KMS-11 (cell line): ENCODE results near the gene PCDH11Y.
"Not testable (repeated sequence)": the region's sequence is repeated elsewhere in the genome, so short reads cannot be mapped to it uniquely, and the experiment has no call there.

Experiments
- H2AFZ ChIP-seq: fragments of 200-600 bp; sonication (generic); 2 replicates; pipeline ENCODE4 v1.6.1; 2016; ENCODE audit warnings: antibody characterized with exemption, mixed run types, low read depth
- H3K27ac ChIP-seq: fragments of 200-600 bp; sonication (generic); 2 replicates; pipeline ENCODE4 v1.6.1; 2016; ENCODE audit warnings: mild to moderate bottlenecking, mixed run types
- H3K27me3 ChIP-seq: fragments of 200-600 bp; sonication (generic); 2 replicates; pipeline ENCODE4 v1.6.1; 2017; ENCODE audit warnings: mild to moderate bottlenecking, low read depth, mixed run types, moderate library complexity; ENCODE audit not compliant: insufficient read depth
- H3K36me3 ChIP-seq: fragments of 200-600 bp; sonication (generic); 2 replicates; pipeline ENCODE4 v1.6.1; 2017; ENCODE audit warnings: mild to moderate bottlenecking, mixed run types; ENCODE audit not compliant: insufficient read depth
- H3K4me1 ChIP-seq: fragments of 200-600 bp; sonication (generic); 2 replicates; pipeline ENCODE4 v1.6.1; 2016; ENCODE audit warnings: mild to moderate bottlenecking, low read depth, mixed run types; ENCODE audit not compliant: poor library complexity, severe bottlenecking
- H3K4me2 ChIP-seq: fragments of 200-600 bp; sonication (generic); 2 replicates; pipeline ENCODE4 v1.7.0; 2016; ENCODE audit warnings: mild to moderate bottlenecking, mixed run types
- H3K4me3 ChIP-seq: fragments of 200-600 bp; sonication (generic); IDR thresholded peaks from 2 replicates; pipeline ENCODE4 v1.6.1; 2017; ENCODE audit warnings: low read depth, low read length, mixed read lengths; ENCODE audit not compliant: insufficient read depth
- H3K79me2 ChIP-seq: fragments of 200-600 bp; sonication (generic); 2 replicates; pipeline ENCODE4 v1.6.1; 2016; ENCODE audit warnings: low read depth, mixed run types; ENCODE audit not compliant: insufficient read depth
- H3K9ac ChIP-seq: fragments of 200-600 bp; sonication (generic); 2 replicates; pipeline ENCODE4 v1.6.1; 2016; ENCODE audit warnings: mild to moderate bottlenecking, mixed run types
- H4K20me1 ChIP-seq: fragments of 200-600 bp; sonication (generic); 2 replicates; pipeline ENCODE4 v1.6.1; 2016; ENCODE audit warnings: mild to moderate bottlenecking, mixed run types; ENCODE audit not compliant: insufficient read depth

PCDH11Y gene

GRCh38 chrY:5000057-5000456 lies at the start of gene PCDH11Y:
Gene PCDH11Y, plus strand, starts transcription at chrY:5000296. Its CDS starts 56,804 bp downstream, at chrY:5057100.
- not testable (repeated sequence) for H3K4me2 ChIP-seq, H4K20me1 ChIP-seq, H3K9ac ChIP-seq, H3K27me3 ChIP-seq, H3K27ac ChIP-seq, H3K4me3 ChIP-seq, H3K79me2 ChIP-seq, H3K36me3 ChIP-seq, H2AFZ ChIP-seq, H3K4me1 ChIP-seq

GRCh38 chrY:4967894-4968293 lies 32.2 kb upstream of the PCDH11Y start:
- not testable (repeated sequence) for H3K4me1 ChIP-seq, H3K36me3 ChIP-seq, H3K9ac ChIP-seq, H4K20me1 ChIP-seq, H3K4me3 ChIP-seq, H3K4me2 ChIP-seq, H3K27ac ChIP-seq, H2AFZ ChIP-seq, H3K79me2 ChIP-seq, H3K27me3 ChIP-seq

GRCh38 chrY:4991743-4992400 lies 8.2 kb upstream of the PCDH11Y start:
- H3K36me3 ChIP-seq, H4K20me1 ChIP-seq, H3K27me3 ChIP-seq, H3K4me1 ChIP-seq, H3K79me2 ChIP-seq, H3K27ac ChIP-seq, H3K9ac ChIP-seq, H2AFZ ChIP-seq, H3K4me2 ChIP-seq, H3K4me3 ChIP-seq: not testable (repeated sequence)

GRCh38 chrY:4994892-4995291 lies 5.2 kb upstream of the PCDH11Y start:
- not testable (repeated sequence) for H3K79me2 ChIP-seq, H3K27ac ChIP-seq, H2AFZ ChIP-seq, H4K20me1 ChIP-seq, H3K9ac ChIP-seq, H3K4me2 ChIP-seq, H3K36me3 ChIP-seq, H3K4me3 ChIP-seq, H3K27me3 ChIP-seq, H3K4me1 ChIP-seq

- not testable (repeated sequence) for H3K36me3 ChIP-seq, H3K4me2 ChIP-seq, H3K27me3 ChIP-seq, H3K4me1 ChIP-seq, H3K9ac ChIP-seq, H4K20me1 ChIP-seq, H3K27ac ChIP-seq, H3K4me3 ChIP-seq, H2AFZ ChIP-seq, H3K79me2 ChIP-seq
Observed at GRCh38 chrY:5002476-5003184, 2.5 kb downstream of the PCDH11Y start.

- not testable (repeated sequence) for H3K27ac ChIP-seq, H3K4me1 ChIP-seq, H3K36me3 ChIP-seq, H3K9ac ChIP-seq, H3K27me3 ChIP-seq, H3K79me2 ChIP-seq, H4K20me1 ChIP-seq, H2AFZ ChIP-seq, H3K4me3 ChIP-seq, H3K4me2 ChIP-seq
Observed at GRCh38 chrY:5038972-5039523, 39.0 kb downstream of the PCDH11Y start.

- not testable (repeated sequence) for H3K27me3 ChIP-seq, H4K20me1 ChIP-seq, H2AFZ ChIP-seq, H3K79me2 ChIP-seq, H3K9ac ChIP-seq, H3K36me3 ChIP-seq, H3K27ac ChIP-seq, H3K4me2 ChIP-seq, H3K4me1 ChIP-seq, H3K4me3 ChIP-seq
Observed at GRCh38 chrY:5083017-5083416, 82.9 kb downstream of the PCDH11Y start.

GRCh38 chrY:5182998-5183397 lies 182.9 kb downstream of the PCDH11Y start:
- H3K27me3 ChIP-seq, H3K4me2 ChIP-seq, H3K9ac ChIP-seq, H3K36me3 ChIP-seq, H2AFZ ChIP-seq, H4K20me1 ChIP-seq, H3K79me2 ChIP-seq, H3K4me3 ChIP-seq, H3K27ac ChIP-seq, H3K4me1 ChIP-seq: not testable (repeated sequence)

- H3K79me2 ChIP-seq, H3K4me2 ChIP-seq, H3K36me3 ChIP-seq, H4K20me1 ChIP-seq, H3K27me3 ChIP-seq, H3K4me3 ChIP-seq, H3K4me1 ChIP-seq, H3K9ac ChIP-seq, H3K27ac ChIP-seq, H2AFZ ChIP-seq: not testable (repeated sequence)
Observed at GRCh38 chrY:5215116-5215515, 215.0 kb downstream of the PCDH11Y start.

- not testable (repeated sequence) for H2AFZ ChIP-seq
Observed at GRCh38 chrY:5324931-5325330, 324.8 kb downstream of the PCDH11Y start.

More at GRCh38 chrY:5324931-5325330, 324.8 kb downstream of the PCDH11Y start:
- not testable (repeated sequence) for H3K4me3 ChIP-seq, H3K4me2 ChIP-seq, H3K79me2 ChIP-seq, H3K9ac ChIP-seq, H3K36me3 ChIP-seq, H3K4me1 ChIP-seq, H4K20me1 ChIP-seq, H3K27ac ChIP-seq, H3K27me3 ChIP-seq
